GM19351 (cell line): ENCODE results near the gene WDR64.

Source experiments
- ATAC-seq: cut with Tn5 transposase; IDR thresholded peaks from one replicate; pipeline ENCODE4 v1.9.1; 2021; ENCODE audit warnings: mild to moderate bottlenecking, moderate library complexity; ENCODE audit not compliant: unreplicated experiment

The WDR64 gene

GRCh38 chr1:241630899-241631298 is 21.2 kb upstream of the WDR64 start:
- ATAC-seq = no peak

- no peak for ATAC-seq
These were observed 20.4 kb upstream of the WDR64 start for GRCh38 chr1:241631674-241632073.

- no peak for ATAC-seq
These were observed 19.1 kb upstream of the WDR64 start for GRCh38 chr1:241632987-241633386.

GRCh38 chr1:241635556-241636152 is 16.4 kb upstream of the WDR64 start:
- ATAC-seq = peak; percentile 19

- ATAC-seq = no peak
These were observed 15.8 kb upstream of the WDR64 start for GRCh38 chr1:241636291-241636690.

- no peak for ATAC-seq
These were observed 15.0 kb upstream of the WDR64 start for GRCh38 chr1:241637046-241637590.

- ATAC-seq = no peak
These were observed 14.5 kb upstream of the WDR64 start for GRCh38 chr1:241637604-241638003.

GRCh38 chr1:241638099-241638682 is 13.9 kb upstream of the WDR64 start:
- no peak for ATAC-seq

GRCh38 chr1:241638909-241639622 is 13.0 kb upstream of the WDR64 start:
- ATAC-seq = no peak

- peak; percentile 48 for ATAC-seq
These were observed 12.4 kb upstream of the WDR64 start for GRCh38 chr1:241639623-241640148.

GRCh38 chr1:241640149-241640866 is 11.8 kb upstream of the WDR64 start, which contains the start of the genes CHML and OPN3:
CHML (minus strand) TSS chr1:241640369; CDS start chr1:241635766, 4,603 bp downstream.
OPN3 (minus strand) TSS chr1:241640369; CDS start chr1:241640254, 115 bp downstream.
- peak; percentile 81 for ATAC-seq

- no peak for ATAC-seq
These were observed 11.0 kb upstream of the WDR64 start for GRCh38 chr1:241640867-241641622.

- no peak for ATAC-seq
These were observed 10.1 kb upstream of the WDR64 start for GRCh38 chr1:241641773-241642592.

- no peak for ATAC-seq
These were observed 9.5 kb upstream of the WDR64 start for GRCh38 chr1:241642593-241642944.

GRCh38 chr1:241644259-241644658 is 7.8 kb upstream of the WDR64 start:
- ATAC-seq = no peak

GRCh38 chr1:241645199-241645598 is 6.9 kb upstream of the WDR64 start:
- no peak for ATAC-seq

GRCh38 chr1:241646201-241646600 is 5.9 kb upstream of the WDR64 start:
- ATAC-seq = no peak

GRCh38 chr1:241647658-241648057 is 4.4 kb upstream of the WDR64 start:
- ATAC-seq = no peak

- ATAC-seq = no peak
These were observed 3.9 kb upstream of the WDR64 start for GRCh38 chr1:241648159-241648558.
